IPS-18c (cell line): ENCODE measurements around the gene BCAR3.
"Not testable (repeated sequence)": the region's sequence is repeated elsewhere in the genome, so short reads cannot be mapped to it uniquely, and the experiment has no call there.

Source experiments
- H3K4me3 ChIP-seq: 2 replicates; pipeline ENCODE4 v1.7.0; 2013; ENCODE audit warnings: low read depth, mild to moderate bottlenecking, low read length, moderate library complexity; ENCODE audit not compliant: insufficient read depth
- H3K9me3 ChIP-seq: one replicate; pipeline ENCODE4 v1.6.1; 2013; ENCODE audit warnings: mild to moderate bottlenecking, low read length, moderate library complexity; ENCODE audit not compliant: control insufficient read depth, insufficient read depth

Gene BCAR3

DNA sequence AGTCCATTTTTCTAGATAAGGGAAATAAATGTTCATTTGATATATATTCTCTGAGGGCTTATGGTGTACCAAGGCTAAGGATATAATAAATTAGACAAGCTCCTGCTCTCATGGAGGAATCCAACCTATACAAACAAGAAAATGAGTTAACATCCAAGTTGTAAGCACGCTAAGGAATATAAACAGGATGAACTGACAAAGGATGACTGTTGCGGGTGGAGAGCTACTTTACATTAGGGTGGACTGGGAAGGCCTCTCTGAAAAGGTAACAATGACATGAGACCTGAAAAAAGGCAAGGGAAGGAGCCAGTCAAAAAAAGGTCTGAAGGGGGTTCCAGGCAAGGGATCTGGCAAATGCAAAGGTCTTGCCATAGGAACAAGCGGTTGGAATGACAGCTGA is 3.1 kb downstream of the BCAR3 start:
- H3K4me3 ChIP-seq, result no peak overlapping the region
- H3K9me3 ChIP-seq, result no peaks in the 10 kb centered on the region

DNA sequence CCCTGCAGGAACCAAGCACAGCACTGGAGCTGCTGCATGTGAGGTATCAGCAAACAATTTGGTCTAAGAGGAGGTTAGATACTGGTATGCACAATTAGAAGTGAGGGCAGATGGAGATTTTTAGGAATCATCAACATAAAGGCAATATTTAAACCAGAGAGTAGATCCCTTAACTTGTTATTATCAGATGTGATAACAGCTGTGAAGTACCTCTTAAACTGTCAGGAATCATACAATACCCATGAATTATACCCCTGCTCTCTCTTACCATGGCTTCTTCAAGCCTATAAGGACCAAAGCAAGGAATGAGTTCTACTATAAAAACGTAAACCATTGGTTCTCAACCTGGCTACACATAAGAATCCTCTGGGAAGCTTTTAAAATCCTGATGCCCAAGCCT is 3.9 kb downstream of the BCAR3 start:
- no peaks in the 10 kb centered on the region for H3K9me3 ChIP-seq
- H3K4me3 ChIP-seq, result no peak overlapping the region

- Histone ChIP-seq H3K4me3 (no peak overlapping the region), H3K9me3 (no peaks in the 10 kb centered on the region)
Observed at GRCh38 chr1:93676427-93676826, 5.2 kb downstream of the BCAR3 start.

DNA sequence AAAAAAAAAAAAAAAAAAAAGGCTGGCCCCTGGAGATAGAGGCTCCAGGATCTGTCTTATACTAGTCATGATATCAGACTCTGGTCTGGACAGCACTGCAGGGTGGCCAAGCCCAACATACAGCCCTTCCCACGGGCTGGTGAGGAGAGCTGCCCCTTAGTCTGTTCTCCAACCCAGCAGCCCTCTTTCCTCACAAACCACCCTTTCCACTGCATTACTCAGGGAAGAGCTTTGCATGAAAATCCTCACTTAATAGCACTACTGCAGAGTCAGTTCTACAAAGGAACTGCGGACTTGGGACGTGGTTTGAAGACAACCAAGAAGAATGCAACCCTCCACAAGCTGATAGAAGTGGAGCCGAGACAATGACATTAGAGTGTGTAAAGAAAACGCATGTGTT is 5.7 kb downstream of the BCAR3 start:
- H3K9me3 ChIP-seq, result no peaks in the 10 kb centered on the region

DNA sequence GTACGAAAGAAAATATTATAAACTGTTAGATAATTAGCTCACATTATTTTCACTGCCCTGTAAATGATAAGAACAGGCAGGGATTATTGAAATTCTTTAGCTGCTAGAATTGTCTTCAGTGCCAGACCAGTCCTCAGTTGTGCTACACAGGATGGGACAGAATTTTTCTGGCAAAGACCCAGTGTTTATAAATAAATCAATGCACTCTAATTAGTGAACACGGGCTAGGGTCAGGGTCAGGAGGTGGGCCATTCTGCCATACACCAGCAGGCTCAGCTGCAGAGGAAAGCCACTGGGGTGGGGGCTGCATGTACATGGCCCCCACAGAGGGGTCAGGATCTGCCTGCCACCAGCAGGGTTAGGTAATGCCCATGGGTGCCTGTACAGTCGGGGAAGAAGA is 6.4 kb downstream of the BCAR3 start:
- Histone ChIP-seq H3K4me3 (no peak overlapping the region), H3K9me3 (no peaks in the 10 kb centered on the region)

More for the DNA sequence above, 5.7 kb downstream of the BCAR3 start:
- no peak overlapping the region for H3K4me3 ChIP-seq

- not testable (repeated sequence) for H3K4me3 ChIP-seq, H3K9me3 ChIP-seq
Observed at GRCh38 chr1:93674071-93674470, 7.6 kb downstream of the BCAR3 start.

DNA sequence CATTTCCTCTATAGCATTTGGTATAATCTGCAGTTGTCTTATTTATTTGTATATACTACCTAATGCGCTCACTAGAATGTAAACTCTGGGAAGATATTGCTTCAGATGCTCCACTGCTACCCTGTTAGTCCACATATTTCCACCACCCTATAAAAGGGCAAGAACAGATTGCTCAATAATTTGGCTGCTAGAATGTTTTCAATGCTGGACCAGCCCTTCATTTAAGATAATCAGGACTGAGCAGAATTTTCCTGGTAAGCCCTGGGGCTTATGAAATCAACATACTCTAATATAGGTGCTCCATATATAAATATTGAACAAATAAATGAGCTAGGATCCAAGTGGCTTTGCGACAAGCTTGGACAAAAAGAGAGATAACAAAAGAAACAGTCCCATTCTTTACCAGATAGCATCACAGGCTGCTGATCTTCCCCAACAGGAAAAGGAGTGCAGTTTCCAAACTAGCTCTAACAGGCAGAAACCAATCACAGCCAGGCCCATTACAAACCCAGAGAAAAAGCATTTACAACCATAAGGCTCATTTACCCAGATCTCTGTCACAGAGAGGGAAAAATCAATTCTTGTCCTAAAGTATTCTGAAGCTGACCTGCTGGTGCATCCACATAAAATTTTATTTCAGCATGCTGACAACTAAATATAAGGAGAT is 8.3 kb downstream of the BCAR3 start:
- Histone ChIP-seq H3K4me3 (no peak overlapping the region), H3K9me3 (no peaks in the 10 kb centered on the region)

- Histone ChIP-seq H3K4me3 (no peak overlapping the region), H3K9me3 (no peaks in the 10 kb centered on the region)
Observed at GRCh38 chr1:93672477-93673162, 9.0 kb downstream of the BCAR3 start.

GRCh38 chr1:93672069-93672468 is 9.6 kb downstream of the BCAR3 start:
- Histone ChIP-seq H3K4me3 (no peak overlapping the region), H3K9me3 (no peaks in the 10 kb centered on the region)

DNA sequence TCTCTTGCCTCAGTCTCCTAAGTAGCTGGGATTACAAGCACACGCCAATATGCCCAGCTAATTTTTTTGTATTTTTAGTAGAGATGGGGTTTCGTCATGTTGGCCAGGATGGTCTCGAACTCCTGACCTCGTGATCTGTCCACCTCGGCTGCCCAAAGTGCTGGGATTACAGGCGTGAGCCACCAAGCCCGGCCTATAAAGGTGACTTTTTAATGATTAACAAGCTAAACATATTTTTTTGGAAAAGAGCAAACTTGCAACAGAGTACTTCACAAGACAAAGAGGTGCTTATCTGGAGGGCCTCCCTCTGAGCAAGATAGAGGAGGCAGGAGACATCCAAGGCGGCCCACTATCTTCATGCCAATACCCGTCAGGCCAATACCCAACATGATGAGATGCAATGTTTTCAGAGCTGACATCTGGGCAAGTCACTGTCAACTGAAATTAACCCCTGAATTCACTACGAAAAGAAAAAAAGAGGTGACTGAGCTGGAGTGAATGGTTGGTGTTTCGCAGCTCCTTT is 10.5 kb downstream of the BCAR3 start:
- H3K9me3 ChIP-seq, result no peaks in the 10 kb centered on the region
- H3K4me3 ChIP-seq, result no peak overlapping the region

DNA sequence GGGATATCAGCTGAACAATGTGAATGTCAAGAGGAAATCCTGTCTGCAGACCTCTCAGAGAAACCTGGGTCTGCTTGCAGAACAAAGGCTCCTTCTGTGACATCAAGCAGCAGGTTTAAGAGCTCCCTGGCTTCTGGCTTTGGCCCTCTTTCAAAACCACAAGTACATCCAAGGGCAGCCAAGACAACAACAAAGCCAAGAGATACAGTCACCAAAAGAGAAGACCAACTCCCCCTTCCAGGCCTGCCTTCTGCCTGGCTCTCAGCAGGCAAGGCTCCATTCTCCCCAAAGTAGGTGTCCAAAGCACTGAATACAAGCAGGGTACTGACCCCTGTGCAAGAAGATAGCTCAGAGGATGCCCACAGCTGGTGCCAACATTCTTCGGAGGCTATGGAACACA is 11.5 kb downstream of the BCAR3 start:
- Histone ChIP-seq H3K9me3 (no peaks in the 10 kb centered on the region), H3K4me3 (no peak overlapping the region)

DNA sequence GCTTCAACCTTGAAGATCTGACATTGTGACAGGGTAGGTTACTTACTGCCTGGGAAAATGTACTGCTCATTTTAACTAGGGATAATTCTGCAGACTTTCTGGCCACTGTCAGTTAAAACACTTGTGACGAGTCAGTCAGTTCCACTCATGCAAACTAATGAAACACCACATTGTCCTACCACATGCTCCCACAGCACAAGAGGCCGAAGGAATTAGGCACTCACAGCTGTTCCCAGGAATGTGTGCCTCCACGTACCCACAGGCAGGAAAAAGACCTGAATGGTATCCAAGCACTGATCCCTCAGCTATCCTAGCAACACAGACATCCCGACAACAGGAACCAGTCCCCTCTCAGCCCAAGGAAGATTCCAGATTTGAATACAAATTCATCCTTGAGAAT is 12.3 kb downstream of the BCAR3 start:
- H3K4me3 ChIP-seq, result no peak overlapping the region
- no peaks in the 10 kb centered on the region for H3K9me3 ChIP-seq

- Histone ChIP-seq H3K4me3 (no peak overlapping the region), H3K9me3 (no peaks in the 10 kb centered on the region)
Observed at GRCh38 chr1:93668951-93669350, 12.7 kb downstream of the BCAR3 start.

- Histone ChIP-seq H3K9me3 (no peaks in the 10 kb centered on the region), H3K4me3 (no peak overlapping the region)
Observed at GRCh38 chr1:93668121-93668520, 13.5 kb downstream of the BCAR3 start.

DNA sequence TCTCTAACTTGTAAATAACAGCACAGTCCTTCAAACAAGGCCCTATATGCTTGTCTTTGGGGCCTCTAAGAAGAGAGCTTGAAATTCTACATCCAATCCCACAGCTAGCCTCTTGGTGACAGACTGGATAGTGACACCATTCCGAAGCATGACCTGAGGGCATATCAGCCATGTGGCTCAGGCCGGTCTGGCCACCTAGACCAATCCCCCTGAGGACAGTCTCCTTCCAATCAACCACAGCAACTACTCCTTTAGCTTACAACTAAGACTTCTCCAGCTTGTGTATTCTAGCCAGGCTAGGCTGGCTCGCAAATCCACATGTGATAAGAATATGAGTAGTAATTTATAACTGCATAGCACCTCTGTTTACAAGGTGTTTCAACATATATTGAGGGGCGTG is 14.0 kb downstream of the BCAR3 start:
- Histone ChIP-seq H3K4me3 (no peak overlapping the region), H3K9me3 (no peaks in the 10 kb centered on the region)

- no peak overlapping the region for H3K4me3 ChIP-seq
Observed at GRCh38 chr1:93666613-93667384, 14.8 kb downstream of the BCAR3 start.

DNA sequence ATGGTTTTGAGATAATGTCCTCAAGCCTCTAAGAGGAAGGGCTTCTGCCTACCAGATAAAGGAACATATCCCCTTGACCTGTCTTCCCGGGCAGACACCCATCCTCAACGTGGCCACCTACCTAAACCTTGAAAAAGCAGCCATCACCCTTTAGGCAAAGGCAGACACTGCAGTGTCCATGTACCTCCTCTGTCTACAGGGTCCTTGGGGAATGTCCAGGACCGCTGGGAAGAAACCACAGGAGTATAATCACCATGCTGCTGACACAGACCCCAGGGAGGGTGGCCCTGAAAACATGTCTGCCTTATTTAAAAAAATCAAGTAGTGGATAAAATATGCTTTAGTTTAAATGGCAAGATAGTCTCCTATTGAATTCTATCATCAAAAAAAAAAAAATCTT is 16.6 kb downstream of the BCAR3 start:
- no peaks in the 10 kb centered on the region for H3K9me3 ChIP-seq
- H3K4me3 ChIP-seq, result no peak overlapping the region

More at GRCh38 chr1:93666613-93667384, 14.8 kb downstream of the BCAR3 start:
- no peaks in the 10 kb centered on the region for H3K9me3 ChIP-seq

GRCh38 chr1:93663208-93663614 is 18.4 kb downstream of the BCAR3 start:
- no peak overlapping the region for H3K4me3 ChIP-seq

More at GRCh38 chr1:93663208-93663614, 18.4 kb downstream of the BCAR3 start:
- no peaks in the 10 kb centered on the region for H3K9me3 ChIP-seq
